H1 (cell line): ENCODE measurements around the gene SH3RF3. TPM values are rescaled to one million over a fixed set of nuclear protein-coding genes. Genes with fewer than 3 reads are reported as not detected.

Experiments
- CTCF ChIA-PET: fragments of 300-600 bp; sonication (Branson Sonifier 250); formaldehyde crosslinking; loops from one replicate; lab custom pipeline; 2021; ENCODE audit not compliant: partially characterized antibody; lab: Charles Lee
- POLR2A ChIA-PET: fragments of 300-600 bp; sonication (Branson Sonifier 250); formaldehyde crosslinking; loops from one replicate; lab custom pipeline; 2021; ENCODE audit warnings: inconsistent platforms; ENCODE audit not compliant: partially characterized antibody; lab: Charles Lee
- DNase-seq, 2 experiments: peaks; one replicate each; pipeline versions ENCODE4 v3.0.0 to v3.0.0-alpha.2; 2010 to 2022; ENCODE audit warnings: low spot score in 2 of 2, low read depth in 1 of 2, mixed read lengths in 1 of 2
- FAIRE-seq: peaks from 2 replicates; lab custom pipeline; 2011; peaks lifted over from hg19 to GRCh38; lab: Jason Lieb, UNC
- H2AFZ ChIP-seq: 2 replicates; pipeline ENCODE4 v1.8.1; 2012; ENCODE audit warnings: low read length, inconsistent platforms
- H2AK5ac ChIP-seq: 2 replicates; pipeline ENCODE4 v1.6.1; 2013; ENCODE audit warnings: low read depth, low read length
- H2BK120ac ChIP-seq: replicated peaks from 2 replicates; pipeline ENCODE3; 2013; ENCODE audit warnings: low read depth, low read length, inconsistent platforms
- H2BK12ac ChIP-seq: 2 replicates; pipeline ENCODE4 v1.6.1; 2013; ENCODE audit warnings: low read depth, low read length
- H2BK15ac ChIP-seq: 2 replicates; pipeline ENCODE4 v1.6.1; 2013; ENCODE audit warnings: low read length
- H2BK20ac ChIP-seq: 2 replicates; pipeline ENCODE4 v1.6.1; 2013; ENCODE audit warnings: low read length
- H2BK5ac ChIP-seq: 2 replicates; pipeline ENCODE4 v1.6.1; 2013; ENCODE audit warnings: low read depth, low read length
- H3K14ac ChIP-seq: 2 replicates; pipeline ENCODE4 v1.6.1; 2013; ENCODE audit warnings: inconsistent platforms; ENCODE audit not compliant: insufficient read length
- H3K18ac ChIP-seq: 2 replicates; pipeline ENCODE4 v1.6.1; 2013; ENCODE audit warnings: low read length; ENCODE audit errors: extremely low read depth
- H3K23ac ChIP-seq: 2 replicates; pipeline ENCODE4 v1.6.1; 2013; ENCODE audit warnings: inconsistent platforms; ENCODE audit not compliant: insufficient read length
- H3K23me2 ChIP-seq: 2 replicates; pipeline ENCODE4 v1.6.1; 2013; ENCODE audit warnings: low read depth, low read length
- H3K27ac ChIP-seq: 2 replicates; pipeline ENCODE4 v1.6.1; 2011; ENCODE audit warnings: low read depth, low read length, inconsistent platforms
- H3K27me3 ChIP-seq, 4 experiments: replicated peaks in 1 of 4; 1 replicate in 1 of 4; 2 replicates in 3 of 4; pipeline versions ENCODE4 v1.6.1 to v1.8.1; 2011 to 2013; ENCODE audit warnings: low read length in 3 of 4, mild to moderate bottlenecking in 3 of 4, inconsistent platforms in 2 of 4, mixed read lengths in 2 of 4, moderate library complexity in 1 of 4; ENCODE audit not compliant: control insufficient read depth in 3 of 4, insufficient read depth in 3 of 4; ENCODE audit errors: extremely low read depth in 1 of 4
- H3K36me3 ChIP-seq, 4 experiments: 2 replicates each; pipeline versions ENCODE4 v1.6.1 to v1.8.1; 2011 to 2013; ENCODE audit warnings: mild to moderate bottlenecking in 4 of 4, low read length in 3 of 4, moderate library complexity in 2 of 4, control low read depth in 1 of 4, inconsistent platforms in 1 of 4; ENCODE audit not compliant: insufficient read depth in 4 of 4, control insufficient read depth in 2 of 4
- H3K4ac ChIP-seq: replicated peaks from 2 replicates; pipeline ENCODE3; 2013; ENCODE audit warnings: low read length, low read depth, mixed read lengths, inconsistent platforms; ENCODE audit not compliant: insufficient read length
- H3K4me1 ChIP-seq, 4 experiments: replicated peaks in 1 of 4; 1 replicate in 1 of 4; 2 replicates in 3 of 4; pipeline versions ENCODE4 v1.6.1 to v1.8.1; 2011 to 2013; ENCODE audit warnings: low read length in 3 of 4, inconsistent platforms in 2 of 4, mixed read lengths in 1 of 4; ENCODE audit not compliant: insufficient read depth in 4 of 4, control insufficient read depth in 3 of 4
- H3K4me2 ChIP-seq, 2 experiments: 2 replicates each; pipeline versions ENCODE4 v1.6.1 to v1.8.1; 2011 to 2013; ENCODE audit warnings: low read depth in 2 of 2, low read length in 2 of 2, control low read depth in 1 of 2, inconsistent platforms in 1 of 2, mild to moderate bottlenecking in 1 of 2; ENCODE audit not compliant: insufficient read depth in 1 of 2
- H3K4me3 ChIP-seq, 4 experiments: fragments of 200-600, 300-600 bp in 1 of 4; sonication (generic), shearing (Covaris generic), sonication (Bioruptor Twin) in 1 of 4; 2 replicates each; pipeline versions ENCODE4 v1.5.1 to v1.8.1; 2011 to 2016; ENCODE audit warnings: low read length in 4 of 4, low read depth in 3 of 4, control low read depth in 2 of 4, inconsistent platforms in 2 of 4, mild to moderate bottlenecking in 2 of 4, mixed read lengths in 1 of 4, moderate library complexity in 1 of 4; ENCODE audit not compliant: insufficient read depth in 2 of 4; ENCODE audit errors: extremely low read depth in 1 of 4
- H3K56ac ChIP-seq: replicated peaks from 2 replicates; pipeline ENCODE3; 2013; ENCODE audit warnings: low read depth, mild to moderate bottlenecking, mixed read lengths, low read length, inconsistent platforms; ENCODE audit not compliant: insufficient read length
- H3K79me1 ChIP-seq: 2 replicates; pipeline ENCODE4 v1.6.1; 2013; ENCODE audit warnings: low read depth, low read length, control low read depth
- H3K79me2 ChIP-seq, 2 experiments: 2 replicates each; pipeline versions ENCODE4 v1.6.1 to v1.8.1; 2012 to 2013; ENCODE audit warnings: low read length in 2 of 2, mild to moderate bottlenecking in 2 of 2, inconsistent platforms in 1 of 2; ENCODE audit not compliant: insufficient read depth in 2 of 2, control insufficient read depth in 1 of 2
- H3K9ac ChIP-seq, 4 experiments: replicated peaks in 1 of 4; 1 replicate in 1 of 4; 2 replicates in 3 of 4; pipeline versions ENCODE4 v1.6.1 to v1.8.1; 2011 to 2013; ENCODE audit warnings: low read depth in 3 of 4, low read length in 3 of 4, control low read depth in 2 of 4, mild to moderate bottlenecking in 2 of 4, moderate library complexity in 2 of 4, inconsistent platforms in 1 of 4; ENCODE audit errors: extremely low read depth in 1 of 4
- H3K9me3 ChIP-seq, 2 experiments: 2 replicates each; pipeline versions ENCODE4 v1.6.1 to v1.8.1; 2012 to 2013; ENCODE audit warnings: mild to moderate bottlenecking in 2 of 2, moderate library complexity in 2 of 2, control low read depth in 1 of 2, inconsistent platforms in 1 of 2, low read depth in 1 of 2, low read length in 1 of 2, mixed read lengths in 1 of 2; ENCODE audit not compliant: insufficient read depth in 2 of 2
- H4K20me1 ChIP-seq, 2 experiments: replicated peaks in 1 of 2; 2 replicates each; pipeline versions ENCODE3 to v1.8.1; 2011 to 2013; ENCODE audit warnings: inconsistent platforms in 2 of 2, low read length in 2 of 2, mild to moderate bottlenecking in 1 of 2; ENCODE audit not compliant: insufficient read depth in 2 of 2, control insufficient read depth in 1 of 2
- H4K5ac ChIP-seq: 2 replicates; pipeline ENCODE4 v1.6.1; 2013; ENCODE audit warnings: low read length, low read depth, mixed read lengths, inconsistent platforms; ENCODE audit not compliant: insufficient read length
- H4K8ac ChIP-seq: 2 replicates; pipeline ENCODE4 v1.8.0; 2013; ENCODE audit warnings: mild to moderate bottlenecking, moderate library complexity, low read length, inconsistent platforms; ENCODE audit not compliant: insufficient read depth; ENCODE audit errors: extremely low read depth
- H4K91ac ChIP-seq: replicated peaks from 2 replicates; pipeline ENCODE3; 2013; ENCODE audit warnings: low read length, mixed read lengths, inconsistent platforms; ENCODE audit not compliant: insufficient read length
- KDM4A ChIP-seq: IDR thresholded peaks from one replicate; pipeline ENCODE4 v1.7.1; 2012; ENCODE audit warnings: low read depth, mild to moderate bottlenecking, moderate library complexity, low read length, inconsistent platforms; ENCODE audit not compliant: severe bottlenecking
- SP4 ChIP-seq: IDR thresholded peaks from 2 replicates; pipeline ENCODE4 v1.6.1; 2012; ENCODE audit warnings: low read length, inconsistent platforms
- WGBS, 2 experiments: shearing (Covaris generic) in 1 of 2; methylation state at CpG; one replicate each; pipeline versions ENCODE4 v1.1.6 to v1.1.7; 2013 to 2015; ENCODE audit warnings: low lambda C conversion rate in 2 of 2, mixed read lengths in 2 of 2, inconsistent platforms in 1 of 2, low coverage in 1 of 2, missing lambda C conversion rate in 1 of 2; ENCODE audit not compliant: insufficient replicate concordance in 2 of 2, insufficient coverage in 1 of 2, insufficient read length in 1 of 2; ENCODE audit errors: extremely low coverage in 1 of 2, missing lambda C conversion rate in 1 of 2; 5-methylcytosine and 5-hydroxymethylcytosine counted together
- polyA plus RNA-seq, 7 experiments: library from polyadenylated mRNA; depleted of rRNA in 3 of 7; stranded (reverse) in 5 of 7; unstranded in 2 of 7; fragments of >200 nt in 5 of 7; fragments of 200-250 nt in 2 of 7; gene quantifications; 1 replicate in 5 of 7; 2 replicates in 1 of 7; 4 replicates in 1 of 7; pipeline versions ENCODE4 v1.2.1 to v1.2.3, GENCODE V29; 2011 to 2013; ENCODE audit warnings: missing spikeins in 2 of 7, mixed read lengths in 2 of 7
- total RNA-seq: library from RNA; stranded (reverse); fragmentation: NEBNext Ultra II Directional; extraction: Animal tissue kit (Norgen Biotek cat#: 25700); gene quantifications from 2 replicates; pipeline ENCODE4 v1.2.1, GENCODE V29; 2021

SH3RF3 gene
- total and polyA plus RNA-seq, 2 of the 8 experiments (the other 6 are each of a cell fraction or from before 2014, with no cell fraction given), result 0.11 to 0.65 TPM

GRCh38 chr2:109531896-109532727 is 403.1 kb downstream of the SH3RF3 start:
- no peak overlapping the region for H3K23ac ChIP-seq
- H3K27me3 ChIP-seq, result no peaks in the 10 kb centered on the region
- H4K91ac ChIP-seq, result no peak overlapping the region
- no peak overlapping the region for H3K18ac ChIP-seq
- no peak overlapping the region for H3K14ac ChIP-seq
- H2BK20ac ChIP-seq, result no peak overlapping the region
- POLR2A ChIA-PET, result interaction anchor here (0.7 kb wide), 1 partner anchor 9 kb away, joined by 3 read pairs; no protein-coding TSS in a partner anchor
- H3K4me2 ChIP-seq, result no peak overlapping the region
- FAIRE-seq (no peak), DNase-seq (no peak)
- H3K9ac ChIP-seq, result no peak overlapping the region
- H2AK5ac ChIP-seq, result no peak overlapping the region
- H2AFZ ChIP-seq, result no peak overlapping the region
- H3K9me3 ChIP-seq, result peaks cover 0 to 9% of the 10 kb centered on the region in 2 experiments; a peak in 2 of 4 replicates
- H3K79me1 ChIP-seq, result no peaks in the 10 kb centered on the region
- 95% methylated on average over 10 of the region's 10 CpGs; no CpG with 5 or more reads in 1 of the 2 experiments for WGBS, 2 experiments
- H3K23me2 ChIP-seq, result no peaks in the 10 kb centered on the region
- H2BK120ac ChIP-seq, result no peak overlapping the region
- no peak overlapping the region for H4K8ac ChIP-seq
- H3K4me1 ChIP-seq, result no peaks in the 10 kb centered on the region
- H2BK15ac ChIP-seq, result no peak overlapping the region
- H3K79me2 ChIP-seq, result no peaks in the 10 kb centered on the region
- H3K4ac ChIP-seq, result no peak overlapping the region
- no peak overlapping the region for H3K27ac ChIP-seq
- no peaks in the 10 kb centered on the region for H4K20me1 ChIP-seq
- no peak overlapping the region for H2BK12ac ChIP-seq
- H3K36me3 ChIP-seq, result no peaks in the 10 kb centered on the region
- no peak overlapping the region for H3K4me3 ChIP-seq
- no peak overlapping the region for H2BK5ac ChIP-seq
- H3K56ac ChIP-seq, result no peak overlapping the region
- CTCF ChIA-PET, result interaction anchor here (0.7 to 7.9 kb wide), 5 partner anchors 8 to 572 kb away, joined by 3 to 67 read pairs (median 9); no protein-coding TSS in a partner anchor
- no peak overlapping the region for H4K5ac ChIP-seq
- TF ChIP-seq KDM4A, result no peak
- no peak for TF ChIP-seq SP4
